GM15510 (cell line): ENCODE measurements around the gene CIAO2A.

Experiments used
- POLR2A ChIP-seq: IDR thresholded peaks from 3 replicates; pipeline ENCODE4 v1.6.1; 2011; ENCODE audit warnings: borderline replicate concordance; ENCODE audit not compliant: insufficient read length; ENCODE audit errors: extremely low read depth

CIAO2A gene

GRCh38 chr15:64058279-64058678, 35.4 kb downstream of the CIAO2A start:
- no peak for TF ChIP-seq POLR2A

GRCh38 chr15:64052925-64053491, 40.6 kb downstream of the CIAO2A start:
- no peak for TF ChIP-seq POLR2A

DNA sequence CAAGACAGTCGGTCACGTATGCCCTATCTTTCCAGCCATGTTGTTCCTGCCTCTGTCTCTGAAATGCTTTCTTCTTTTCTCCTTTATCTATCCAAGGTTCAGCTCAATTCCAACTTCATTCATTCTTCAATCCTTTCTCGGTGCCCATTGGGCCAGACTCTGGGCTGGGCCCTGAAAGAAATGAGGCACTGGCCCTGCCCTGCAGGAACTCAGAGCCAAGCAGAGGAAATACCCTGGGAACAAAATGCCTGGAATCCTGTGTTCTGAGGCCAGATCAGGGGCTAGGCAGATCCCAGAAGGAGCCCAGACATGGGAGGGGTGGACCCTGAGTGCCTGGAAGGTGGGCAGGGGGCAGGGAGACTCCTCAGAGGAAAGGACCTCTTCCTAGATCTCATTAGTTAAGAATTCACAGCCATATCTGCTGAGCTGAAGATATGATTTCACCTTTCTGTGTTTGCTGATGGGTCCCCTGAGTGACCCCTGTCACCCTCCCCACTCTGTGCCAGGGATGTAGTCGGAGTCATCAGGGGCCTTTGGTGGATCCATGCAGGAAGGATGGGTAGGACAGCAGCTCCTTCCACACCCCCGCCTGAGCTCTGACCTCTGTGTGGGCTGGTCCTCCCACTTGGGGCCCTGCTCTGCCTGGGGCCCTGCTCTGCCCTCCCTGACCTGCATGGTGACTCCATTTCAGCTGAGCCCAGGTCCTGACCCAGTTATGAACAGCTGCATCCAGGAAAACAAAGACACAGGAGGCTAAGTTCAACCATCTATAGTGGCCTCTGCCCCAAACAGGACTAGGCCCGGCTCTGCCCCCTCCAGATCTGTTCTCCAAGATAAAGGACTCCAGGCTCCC, 42.0 kb downstream of the CIAO2A start:
- no peak for TF ChIP-seq POLR2A

DNA sequence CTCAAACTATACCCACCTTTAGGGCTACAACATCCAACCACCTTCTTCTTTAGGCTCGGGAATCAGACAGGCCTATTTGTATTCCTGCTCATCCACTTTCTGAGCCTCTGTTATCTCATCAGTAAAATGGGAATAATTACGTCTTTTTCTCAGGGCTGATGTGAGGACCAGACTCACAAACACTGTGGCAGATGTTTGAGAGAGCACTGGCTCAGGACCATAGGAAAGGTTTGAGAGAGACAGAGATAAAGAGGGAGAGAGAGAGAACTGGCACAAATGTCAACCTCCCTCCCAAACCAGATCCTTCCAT, 42.6 kb downstream of the CIAO2A start:
- no peak for TF ChIP-seq POLR2A

DNA sequence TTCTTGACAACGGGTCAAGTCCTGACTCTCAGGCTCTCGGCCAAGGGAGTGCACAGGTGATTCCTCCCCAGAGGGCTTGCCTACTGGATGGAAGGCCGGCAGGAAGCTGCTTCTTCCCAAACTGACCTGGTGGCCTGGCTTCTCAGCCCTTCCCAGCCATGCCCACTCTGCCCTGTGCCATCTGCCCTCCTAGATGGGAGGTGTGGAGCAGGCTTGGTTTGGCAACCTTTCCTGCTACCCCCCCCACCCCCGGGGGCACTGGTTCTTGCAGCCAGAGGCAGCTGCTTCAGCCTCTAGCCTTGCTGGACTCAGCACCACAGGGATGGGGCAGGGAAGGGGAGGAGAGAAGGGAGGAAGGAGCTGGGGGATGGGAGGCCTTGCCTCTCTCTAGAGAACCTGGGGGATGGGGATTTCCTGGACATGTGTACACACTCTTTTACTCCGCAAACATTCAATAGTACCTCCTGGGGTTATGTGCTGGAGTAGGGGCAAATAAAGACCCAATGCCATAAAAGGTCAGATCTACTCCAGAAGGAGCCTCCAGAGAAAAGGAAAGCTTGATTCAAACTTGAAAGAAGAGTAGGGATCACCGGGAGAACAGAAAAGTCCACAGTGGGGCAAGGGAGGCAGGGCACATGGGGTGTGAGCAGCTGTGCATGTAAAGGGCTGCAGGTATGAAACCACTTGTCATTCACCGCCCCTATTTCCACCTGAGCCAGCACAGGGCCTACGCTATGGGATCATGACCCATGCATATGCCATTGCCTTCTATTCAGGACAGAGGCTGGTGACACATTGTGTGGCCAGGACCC, 43.2 kb downstream of the CIAO2A start:
- no peak for TF ChIP-seq POLR2A

GRCh38 chr15:64048781-64049460, 44.7 kb downstream of the CIAO2A start:
- TF ChIP-seq POLR2A = no peak

GRCh38 chr15:64046421-64047153, 47.1 kb downstream of the CIAO2A start, which contains the start of gene DAPK2:
TSS of gene DAPK2 (minus strand) at chr15:64046485. CDS start at chr15:64040261, 6,224 bp downstream.
- TF ChIP-seq POLR2A = no peak

- no peak for TF ChIP-seq POLR2A
These were observed 47.7 kb downstream of the CIAO2A start for GRCh38 chr15:64045774-64046420.

DNA sequence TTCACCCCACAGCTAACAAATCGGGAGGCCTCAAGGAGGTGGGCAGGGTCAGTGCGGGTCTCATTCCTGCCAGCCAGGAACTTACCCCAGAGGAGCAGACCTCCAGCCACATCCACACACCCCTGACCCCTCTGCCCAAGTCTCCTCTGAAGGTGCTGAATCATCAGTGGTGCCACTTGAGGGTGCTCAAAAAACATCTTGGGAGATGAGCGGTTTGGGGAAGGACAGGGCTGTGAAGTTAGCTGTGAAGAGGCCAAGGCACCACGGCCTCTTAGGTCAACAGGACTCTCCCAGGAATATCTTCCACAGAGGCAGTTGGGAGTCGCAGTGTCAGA, 48.6 kb downstream of the CIAO2A start:
- TF ChIP-seq POLR2A = no peak

DNA sequence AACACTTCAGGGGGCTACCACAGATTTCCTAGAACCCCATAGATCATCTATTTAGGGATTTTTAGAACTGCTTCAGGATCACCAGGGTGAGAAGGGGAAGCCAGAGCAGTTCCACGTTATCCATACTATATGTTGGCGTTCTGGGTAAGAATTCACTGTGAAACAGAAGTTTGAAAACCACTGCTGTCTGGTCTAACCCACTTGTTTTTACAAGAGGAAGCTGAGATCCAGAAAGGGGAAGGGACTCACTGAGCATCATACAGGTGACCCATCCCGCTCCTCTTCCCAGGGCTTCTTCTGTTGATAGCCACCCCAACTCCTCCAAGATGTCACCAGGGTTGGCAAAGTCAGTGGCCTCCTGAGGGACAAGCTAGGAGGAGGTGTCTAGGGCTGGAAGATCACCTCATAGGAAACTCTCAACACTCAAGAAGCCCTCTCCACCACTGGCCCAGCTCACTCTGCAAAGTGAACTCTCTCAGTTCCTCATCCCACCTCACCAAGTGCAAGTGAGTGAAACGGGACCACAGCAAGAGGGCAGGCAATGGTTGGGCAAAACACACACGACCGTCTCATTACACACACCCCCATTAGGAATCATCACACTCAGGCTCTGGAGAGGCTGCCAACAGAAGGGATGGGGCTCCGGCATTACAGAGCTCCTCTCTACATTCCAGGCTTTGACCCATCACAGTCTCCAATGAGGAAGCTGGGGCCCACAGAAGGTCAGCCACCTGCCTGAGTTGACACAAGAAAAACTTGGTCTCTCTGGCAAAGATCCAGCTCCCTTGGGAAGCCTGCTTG, 49.1 kb downstream of the CIAO2A start:
- no peak for TF ChIP-seq POLR2A

- TF ChIP-seq POLR2A = no peak
These were observed 54.6 kb downstream of the CIAO2A start for GRCh38 chr15:64038878-64039610.

DNA sequence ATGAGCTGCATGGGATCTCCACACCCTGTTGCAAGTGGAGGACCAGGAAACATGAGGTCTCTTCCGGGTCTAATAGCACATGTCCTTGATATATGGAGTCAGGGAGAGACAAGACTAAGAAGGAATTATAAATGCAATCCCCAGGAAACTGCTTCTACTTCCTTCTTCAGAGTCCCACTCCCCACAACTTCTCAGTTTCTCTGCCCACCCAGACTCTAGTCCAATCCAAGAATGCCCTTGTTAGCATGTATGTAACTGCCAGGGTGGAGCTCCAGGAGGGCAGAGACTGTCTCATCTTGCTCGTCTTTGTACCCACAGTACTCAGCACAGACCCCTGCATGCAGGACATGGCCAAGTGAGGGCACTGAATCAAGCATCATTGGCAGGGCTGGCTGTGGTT, 55.7 kb downstream of the CIAO2A start:
- no peak for TF ChIP-seq POLR2A
